Stimulated activated CD8-positive, alpha-beta memory T cell treated with anti-CD3 and anti-CD28 coated beads, Interleukin-2, amount 100 ng/mL, for 1 hour (primary cell): Measurements from ENCODE around the gene RPAP3.

ENCODE experiments used
- DNase-seq, 2 donors: peaks; one replicate each; pipeline ENCODE4 v3.0.0-alpha.2; 2020; ENCODE audit warnings: low read depth in 2 of 2

Gene RPAP3

GRCh38 chr12:47742253-47742825 is 36.5 kb upstream of the RPAP3 start:
- DNase-seq, result peak; percentile 45 to 46

DNA sequence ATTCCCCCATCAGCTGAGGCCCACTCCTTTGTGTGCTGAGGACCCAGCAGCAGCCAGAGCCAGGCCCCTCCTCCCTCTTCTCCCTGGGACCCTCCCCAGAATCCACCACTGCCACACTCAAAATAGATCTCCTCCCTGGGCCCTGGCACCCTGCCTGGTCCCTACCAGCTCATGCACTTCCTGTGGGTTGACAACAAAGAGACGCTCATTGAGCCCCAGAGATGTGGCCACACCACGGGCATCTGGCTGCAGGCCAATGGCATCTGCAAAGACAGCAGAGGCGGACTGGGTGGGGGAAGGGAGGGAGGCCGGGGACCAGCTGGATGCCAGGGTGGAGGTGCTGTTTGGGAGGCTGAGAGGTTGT is 35.5 kb upstream of the RPAP3 start:
- peak; percentile 33 to 45 for DNase-seq

DNA sequence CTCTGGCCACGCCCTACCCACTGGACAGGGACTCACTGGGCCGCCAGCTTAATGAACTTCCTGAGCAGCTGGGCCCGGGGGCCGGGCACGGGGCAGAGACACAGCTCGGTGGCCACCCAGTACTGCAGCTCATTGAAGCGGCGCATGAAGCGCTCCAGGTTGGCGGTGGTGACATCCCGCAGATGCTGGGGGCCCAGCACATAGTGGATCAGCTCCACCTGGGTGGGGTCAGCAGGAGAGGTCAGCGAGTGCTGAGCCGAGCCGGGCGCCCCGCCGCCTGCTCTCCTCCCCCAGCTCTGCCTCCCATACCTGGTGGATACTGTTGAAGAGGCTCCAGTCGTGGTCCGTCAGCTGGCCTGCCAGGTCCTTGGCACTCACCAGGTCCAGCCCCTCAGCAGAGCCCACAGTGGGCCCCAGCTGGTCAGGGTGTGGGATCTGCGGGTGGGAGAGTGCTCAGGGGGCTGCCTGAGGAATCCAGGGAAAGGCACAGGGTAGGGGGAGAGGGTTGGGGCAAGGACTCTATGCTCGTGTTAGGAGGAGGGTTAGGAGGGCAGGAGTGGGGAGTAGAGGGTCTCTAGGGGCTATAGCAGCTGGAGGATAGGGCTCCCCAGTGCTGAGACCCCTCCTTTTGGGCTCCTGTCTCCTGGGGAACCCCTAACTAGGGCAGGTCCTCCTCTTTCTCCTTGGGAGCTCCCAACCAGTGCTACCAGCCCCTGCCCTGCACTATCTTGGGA is 34.9 kb upstream of the RPAP3 start:
- DNase-seq, result no peak

DNA sequence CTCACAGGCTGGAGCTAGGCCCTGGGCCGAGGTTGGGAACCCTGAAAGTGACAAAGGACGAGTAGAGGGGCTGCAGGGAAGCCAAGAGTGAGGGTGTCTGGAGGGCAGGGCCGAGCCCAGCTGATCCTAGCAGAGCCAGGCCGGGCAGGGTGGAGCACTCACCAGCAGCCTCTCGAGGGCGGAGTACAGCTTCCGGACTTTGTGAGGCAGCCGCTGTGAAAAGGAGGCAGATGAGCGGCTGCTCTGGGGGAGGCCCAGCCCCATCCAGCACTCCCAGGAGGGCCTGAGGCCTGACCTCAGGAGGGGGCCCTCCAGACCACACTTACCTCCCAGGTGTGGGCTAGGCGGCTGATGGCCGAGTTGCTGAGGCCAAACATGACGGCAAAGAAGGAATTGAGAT is 34.1 kb upstream of the RPAP3 start:
- DNase-seq, result no peak

GRCh38 chr12:47739297-47739696 is 33.5 kb upstream of the RPAP3 start:
- no peak for DNase-seq

DNA sequence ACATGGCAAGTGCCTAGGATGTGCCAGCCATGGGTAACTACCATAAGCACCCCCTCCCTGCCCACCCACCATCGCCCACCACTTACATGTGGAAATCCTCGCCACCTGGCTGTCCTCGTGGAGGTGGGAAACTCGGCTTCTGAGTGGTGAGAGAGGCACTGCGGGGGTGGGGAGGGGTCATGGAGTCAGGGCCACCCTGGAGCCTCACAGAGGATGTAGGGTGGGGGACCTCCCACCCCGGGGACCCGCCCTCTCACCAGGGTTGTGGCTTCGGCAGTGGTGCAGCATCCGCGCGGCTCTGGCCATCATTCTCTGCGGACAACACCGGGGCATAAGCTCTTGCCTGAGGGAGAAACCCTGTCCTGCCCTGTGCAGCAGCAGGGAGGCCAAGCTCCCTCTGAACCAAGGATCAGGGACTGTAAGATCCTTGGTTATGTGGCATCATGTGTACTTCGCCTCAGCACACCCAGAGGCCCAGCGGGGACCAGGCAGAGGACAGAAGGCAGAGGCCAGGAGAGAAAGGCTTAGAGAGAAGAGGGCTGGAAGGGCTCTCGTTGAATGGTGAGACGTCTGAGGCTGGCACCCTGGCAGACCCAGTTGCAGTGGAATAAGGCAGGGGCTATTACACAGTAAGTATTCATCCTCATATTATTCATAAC is 32.2 kb upstream of the RPAP3 start:
- no peak for DNase-seq

DNA sequence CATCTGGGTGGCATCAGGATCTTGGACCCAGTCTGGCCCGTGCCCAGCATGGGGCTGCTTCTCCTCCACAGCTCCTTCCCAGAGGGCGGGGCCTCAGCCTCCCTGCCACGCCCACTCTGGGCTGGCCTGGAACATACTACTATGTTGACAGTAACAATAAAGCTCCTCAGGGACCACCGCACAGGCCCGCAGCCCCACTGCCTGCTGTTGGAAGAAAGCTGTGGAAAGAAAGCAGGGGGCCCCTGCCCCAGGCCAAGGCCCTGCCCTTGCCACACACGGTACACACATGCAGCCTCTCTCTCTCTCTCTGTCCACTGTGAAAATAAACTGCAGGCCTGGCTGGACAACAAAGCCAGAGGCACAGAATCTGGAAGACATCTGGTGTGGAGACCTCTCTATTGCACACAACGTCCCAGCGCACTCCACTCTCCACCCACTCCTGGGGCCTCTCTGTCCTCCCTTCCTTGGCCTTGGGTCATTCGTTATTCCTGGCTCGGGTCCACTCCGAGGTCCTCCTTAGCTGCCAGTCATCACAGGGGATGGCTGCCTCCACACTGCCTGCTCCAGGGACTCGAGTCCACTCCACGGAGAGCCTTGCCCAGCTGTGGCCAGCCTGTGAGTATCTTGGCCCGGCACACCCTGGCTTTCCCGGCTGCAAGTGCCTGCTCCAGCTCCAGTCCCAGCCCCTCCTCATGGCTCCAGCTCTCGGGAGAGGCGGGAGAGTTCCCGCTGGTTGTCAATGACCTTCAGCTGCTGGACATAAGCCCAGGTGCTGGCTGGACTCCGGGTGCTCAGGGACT is 31.2 kb upstream of the RPAP3 start:
- DNase-seq, result no peak

- DNase-seq, result no peak
Measured at GRCh38 chr12:47736216-47736615, 30.4 kb upstream of the RPAP3 start.

DNA sequence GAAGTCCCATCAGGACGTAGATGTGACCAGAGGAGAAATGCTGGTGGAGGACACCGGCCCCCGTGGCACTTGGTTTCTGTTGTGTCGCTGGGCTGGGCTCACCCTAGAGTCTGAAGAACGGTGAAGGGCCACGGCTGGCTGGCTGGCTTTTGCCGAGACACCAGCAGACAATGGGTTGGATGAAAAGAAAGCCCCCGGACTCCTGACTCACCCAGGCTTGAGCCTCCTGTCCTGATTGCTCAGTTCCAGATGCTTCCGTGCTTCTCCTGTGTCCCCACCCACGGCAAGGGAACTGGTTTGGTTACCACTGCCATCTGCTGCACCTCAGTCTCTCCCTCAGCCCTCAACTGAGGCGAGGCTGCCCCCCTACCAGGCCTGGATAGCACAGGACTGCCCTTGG is 29.8 kb upstream of the RPAP3 start:
- DNase-seq, result no peak

DNA sequence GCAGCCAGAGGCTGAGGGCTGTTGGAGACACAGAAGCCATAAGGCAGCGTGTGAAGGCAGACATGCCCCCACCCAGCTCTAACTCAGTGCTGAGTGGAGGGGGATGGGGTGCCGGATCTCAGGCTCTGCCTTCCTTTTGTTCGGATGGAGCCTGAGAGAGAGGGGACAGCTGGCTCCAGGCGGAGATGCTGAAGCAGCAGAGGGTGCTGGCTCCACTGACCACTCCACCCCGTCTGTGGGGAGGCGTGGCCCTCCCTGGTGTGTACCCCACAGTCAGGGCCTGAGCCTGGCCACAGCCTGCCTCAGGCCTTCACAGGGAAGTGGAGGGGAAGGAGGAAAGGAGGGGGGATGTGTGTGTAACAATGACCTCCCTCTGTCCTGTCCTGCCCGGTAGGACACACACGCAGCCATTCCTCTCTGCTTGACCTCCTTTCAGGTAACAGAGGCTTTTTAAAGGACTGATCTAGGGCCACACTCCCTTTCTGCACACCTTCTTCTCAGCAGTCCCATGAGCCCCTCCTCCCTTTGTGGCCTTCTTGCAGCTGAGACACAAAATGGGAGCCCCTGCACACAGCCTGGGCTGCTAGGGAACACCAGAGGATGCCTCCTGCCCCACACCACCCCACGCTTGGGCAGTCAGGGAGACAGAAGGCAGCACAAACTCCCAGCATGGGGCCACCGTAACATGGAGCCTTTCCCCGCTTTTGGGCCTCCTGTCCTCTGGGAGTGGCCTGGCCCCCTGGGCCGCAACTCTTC is 29.1 kb upstream of the RPAP3 start:
- DNase-seq, result no peak

DNA sequence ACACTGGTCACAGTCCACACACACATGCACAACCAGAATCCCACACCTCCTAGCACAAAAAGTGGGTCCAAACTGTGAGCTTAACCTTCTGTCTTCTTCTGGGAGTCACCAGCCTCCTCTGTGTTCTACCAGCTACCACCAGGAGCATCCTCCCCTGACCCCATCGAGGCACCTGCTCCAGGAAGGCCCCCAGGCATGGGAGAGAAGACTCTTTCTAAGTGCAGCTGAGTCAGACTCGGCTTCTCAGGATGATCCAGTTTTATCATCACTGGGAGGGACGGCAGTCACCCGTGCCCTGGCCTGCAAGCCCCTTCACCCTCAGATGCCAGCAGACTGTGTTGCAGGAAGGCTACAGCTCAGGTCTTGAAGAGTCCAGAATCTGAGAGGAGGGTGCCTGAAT is 27.3 kb upstream of the RPAP3 start:
- no peak for DNase-seq

- DNase-seq, result no peak
Measured at GRCh38 chr12:47732504-47732903, 26.7 kb upstream of the RPAP3 start.

- no peak for DNase-seq
Measured at GRCh38 chr12:47731723-47732122, 25.9 kb upstream of the RPAP3 start.

DNA sequence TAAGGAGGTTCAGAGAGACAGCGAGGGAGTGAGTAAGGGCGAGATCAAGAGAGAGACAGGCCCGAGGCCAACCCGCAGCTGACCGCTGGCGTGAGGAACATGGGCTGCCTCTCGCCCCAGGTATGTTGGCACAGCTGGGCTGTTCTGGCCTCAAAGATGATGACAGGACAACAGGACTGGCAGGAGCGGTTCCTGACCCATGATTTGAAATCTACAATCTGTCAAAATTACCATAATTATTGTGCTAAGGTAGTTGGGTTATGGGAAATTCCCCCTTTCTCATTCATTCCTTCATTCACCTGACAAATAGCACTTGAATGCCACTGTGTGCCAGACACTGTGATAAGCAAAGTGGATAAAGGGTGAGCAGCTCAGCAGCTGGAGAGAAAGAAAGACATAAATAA is 24.5 kb upstream of the RPAP3 start:
- no peak for DNase-seq

DNA sequence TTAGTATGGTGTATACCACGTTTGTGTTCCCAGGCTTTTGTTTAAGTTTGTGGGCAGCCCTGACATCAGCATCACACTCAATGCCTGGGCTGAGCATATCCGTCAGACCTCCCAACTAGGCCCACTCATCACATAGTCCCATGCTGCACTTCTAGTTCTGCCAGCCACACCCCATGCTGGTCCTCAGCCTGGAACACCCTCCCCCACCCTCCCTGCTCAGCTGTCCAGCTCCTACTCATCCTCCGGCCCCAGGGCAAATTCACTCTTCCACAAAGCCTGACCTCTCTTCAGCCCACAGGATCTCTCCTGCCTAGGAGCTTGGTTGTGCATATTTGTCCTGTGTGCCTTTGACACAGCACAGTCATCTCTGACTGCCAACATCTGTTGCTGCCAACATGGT is 23.4 kb upstream of the RPAP3 start:
- DNase-seq, result no peak

- DNase-seq, result no peak
Measured at GRCh38 chr12:47725893-47726292, 20.1 kb upstream of the RPAP3 start.

DNA sequence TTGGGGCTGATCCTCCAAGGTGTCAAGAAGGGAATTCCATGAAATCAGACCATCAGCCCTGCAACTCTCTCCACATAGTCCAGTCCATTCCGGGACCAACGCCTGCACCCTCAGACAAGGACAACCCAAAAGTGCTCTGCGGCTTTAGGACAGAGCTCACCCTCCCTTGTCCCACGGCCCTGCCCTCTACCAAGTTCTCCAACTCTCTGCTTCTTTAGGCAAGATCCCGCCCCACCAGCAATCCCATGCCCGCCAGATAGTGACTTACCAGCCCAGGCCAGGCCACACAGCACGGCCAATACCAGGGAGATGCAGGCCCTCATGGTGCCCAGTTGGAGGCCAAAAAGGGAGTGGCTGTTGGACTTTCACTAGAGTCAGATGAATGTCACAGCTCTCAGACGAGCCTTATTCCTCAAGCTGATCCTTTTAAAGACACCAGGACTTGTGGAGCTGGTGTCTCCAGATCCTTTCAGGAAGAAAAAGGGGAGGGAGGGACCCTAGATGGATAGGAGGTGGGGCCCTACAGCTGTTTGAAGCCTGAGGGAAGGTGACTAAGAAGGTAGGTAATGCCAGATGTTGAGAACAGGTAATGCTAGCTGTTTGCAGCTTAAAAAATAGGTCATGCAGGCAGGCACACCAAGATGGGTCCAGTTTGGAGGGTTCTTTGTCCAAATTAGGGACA is 19.4 kb upstream of the RPAP3 start, which contains the start of gene ENDOU:
ENDOU (minus strand) TSS at position 400 of the 682 bp plus-strand sequence; CDS start at position 323, 77 bp downstream.
- no peak for DNase-seq

GRCh38 chr12:47722941-47723631 is 17.3 kb upstream of the RPAP3 start:
- DNase-seq, result no peak

- DNase-seq, result no peak
Measured at GRCh38 chr12:47722136-47722834, 16.5 kb upstream of the RPAP3 start.

GRCh38 chr12:47721431-47721973 is 15.7 kb upstream of the RPAP3 start:
- DNase-seq, result no peak
